CD8-positive, alpha-beta memory T cell (primary cell): Measurements from ENCODE around the gene FANCB. TPM values are rescaled to one million over a fixed set of nuclear protein-coding genes. Genes with fewer than 3 reads are reported as not detected.

Experiments used
- CTCF ChIA-PET: fragments of 350-600 bp; sonication (Branson Sonifier 250); formaldehyde crosslinking; loops from one replicate; lab custom pipeline; 2021; ENCODE audit warnings: antibody characterized with exemption; lab: Charles Lee
- POLR2A ChIA-PET: fragments of 350-600 bp; sonication (Branson Sonifier 250); formaldehyde crosslinking; loops from one replicate; lab custom pipeline; 2021; ENCODE audit warnings: antibody characterized with exemption; lab: Charles Lee
- DNase-seq, 5 donors: peaks; one replicate each; pipeline versions ENCODE4 v3.0.0 to v3.0.0-alpha.2; 2020 to 2022; ENCODE audit warnings: mixed read lengths in 1 of 5
- H3K27ac ChIP-seq: one replicate; pipeline ENCODE4 v1.7.0; 2013; ENCODE audit warnings: low read depth, mild to moderate bottlenecking, low read length, moderate library complexity
- H3K27me3 ChIP-seq: 2 replicates; pipeline ENCODE4 v1.7.0; 2013; ENCODE audit warnings: low read length, mild to moderate bottlenecking; ENCODE audit not compliant: insufficient read depth, poor library complexity, severe bottlenecking
- H3K36me3 ChIP-seq: 2 replicates; pipeline ENCODE4 v1.7.0; 2013; ENCODE audit warnings: mild to moderate bottlenecking, low read length, moderate library complexity; ENCODE audit not compliant: insufficient read depth
- H3K4me1 ChIP-seq: 2 replicates; pipeline ENCODE4 v1.7.0; 2013; ENCODE audit warnings: mild to moderate bottlenecking, low read length, moderate library complexity; ENCODE audit not compliant: insufficient read depth
- H3K4me3 ChIP-seq: 2 replicates; pipeline ENCODE4 v1.7.0; 2013; ENCODE audit warnings: mild to moderate bottlenecking, low read length
- H3K9me3 ChIP-seq: 2 replicates; pipeline ENCODE4 v1.7.0; 2013; ENCODE audit warnings: mild to moderate bottlenecking, low read length
- H3K27ac Mint-ChIP-seq, 8 donors: one replicate each; pipeline ENCODE4 v1.8.0; 2020 to 2021; ENCODE audit warnings: mixed read lengths in 8 of 8, mild to moderate bottlenecking in 6 of 8, inconsistent platforms in 3 of 8, moderate library complexity in 3 of 8
- H3K27me3 Mint-ChIP-seq, 2 donors: one replicate each; pipeline ENCODE4 v1.8.0; 2020 to 2021; ENCODE audit warnings: mixed read lengths in 2 of 2, mild to moderate bottlenecking in 1 of 2, moderate library complexity in 1 of 2
- H3K36me3 Mint-ChIP-seq, 3 donors: one replicate each; pipeline ENCODE4 v1.8.0; 2020 to 2021; ENCODE audit warnings: mixed read lengths in 3 of 3, inconsistent platforms in 1 of 3, mild to moderate bottlenecking in 1 of 3
- H3K4me1 Mint-ChIP-seq, 3 donors: one replicate each; pipeline ENCODE4 v1.8.0; 2020 to 2021; ENCODE audit warnings: mixed read lengths in 3 of 3, inconsistent platforms in 1 of 3, mild to moderate bottlenecking in 1 of 3
- H3K4me3 Mint-ChIP-seq, 7 donors: one replicate each; pipeline ENCODE4 v1.8.0; 2020 to 2021; ENCODE audit warnings: mixed read lengths in 7 of 7, mild to moderate bottlenecking in 6 of 7, moderate library complexity in 4 of 7, inconsistent platforms in 2 of 7
- H3K9me3 Mint-ChIP-seq, 5 donors: one replicate each; pipeline ENCODE4 v1.8.0; 2020 to 2022; ENCODE audit warnings: mixed read lengths in 5 of 5, mild to moderate bottlenecking in 3 of 5, moderate library complexity in 2 of 5, inconsistent platforms in 1 of 5
- polyA plus RNA-seq: library from polyadenylated mRNA; unstranded; fragments of 300-500 nt; fragmentation: Illumina TruSeq; gene quantifications from one replicate; pipeline ENCODE4 v1.2.3, GENCODE V29; 2021
- total RNA-seq, 2 experiments: library from RNA; stranded (reverse); gene quantifications; one replicate each; pipeline ENCODE4 v1.2.3, GENCODE V29; 2021

Gene FANCB
- total and polyA plus RNA-seq, 3 experiments from 2014 or later: 2.2 to 10.9 (median 10.2) TPM

DNA sequence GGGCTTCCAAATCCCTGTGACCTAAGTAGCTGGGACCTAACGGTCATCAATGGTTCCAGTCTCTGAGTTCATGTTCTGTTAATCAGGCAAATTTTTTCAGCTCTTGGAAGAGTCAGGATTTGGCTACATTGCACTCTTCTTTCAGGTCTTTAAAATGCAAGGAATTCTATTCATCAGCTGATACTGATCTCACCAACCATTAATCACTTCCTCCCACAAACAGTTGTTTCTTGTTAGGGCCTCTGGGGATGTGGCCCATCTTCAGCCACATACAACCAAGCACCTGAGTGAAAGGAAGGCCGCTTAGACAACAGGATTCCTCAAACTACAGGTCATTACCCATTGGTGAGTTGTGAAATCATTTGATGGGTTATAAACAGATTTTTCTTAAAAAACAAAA lies 71.7 kb downstream of the FANCB start:
- Histone ChIP-seq H3K9me3 (no peaks in the 10 kb centered on the region), H3K36me3 (no peaks in the 10 kb centered on the region), H3K4me1 (no peaks in the 10 kb centered on the region), H3K27me3 (no peaks in the 10 kb centered on the region), H3K27ac (no peak overlapping the region), H3K4me3 (no peak overlapping the region)
- H3K4me1 Mint-ChIP-seq: no peaks in the 10 kb centered on the region
- no peak overlapping the region for H3K4me3 Mint-ChIP-seq
- ChIA-PET CTCF (no interaction called here), POLR2A (no interaction called here)
- H3K27me3 Mint-ChIP-seq: peaks cover 5 to 6% of the 10 kb centered on the region in 2 donors
- DNase-seq: no peak
- peaks cover 0 to under 1% (median 0%) of the 10 kb centered on the region in 3 donors for H3K36me3 Mint-ChIP-seq
- H3K27ac Mint-ChIP-seq: no peak overlapping the region
- peaks cover 0 to 12% (median 3%) of the 10 kb centered on the region in 5 donors for H3K9me3 Mint-ChIP-seq

GRCh38 chrX:14798805-14799397 lies 74.0 kb downstream of the FANCB start:
- H3K27ac Mint-ChIP-seq: no peak overlapping the region
- DNase-seq: no peak
- peaks cover 0 to 2% of the 10 kb centered on the region in 2 donors for H3K27me3 Mint-ChIP-seq
- no peaks in the 10 kb centered on the region for H3K36me3 Mint-ChIP-seq
- Histone ChIP-seq H3K27me3 (no peaks in the 10 kb centered on the region), H3K4me3 (no peak overlapping the region), H3K36me3 (no peaks in the 10 kb centered on the region), H3K27ac (no peak overlapping the region), H3K4me1 (no peaks in the 10 kb centered on the region), H3K9me3 (no peaks in the 10 kb centered on the region)
- no peak overlapping the region for H3K4me3 Mint-ChIP-seq
- no peaks in the 10 kb centered on the region for H3K4me1 Mint-ChIP-seq
- ChIA-PET POLR2A (no interaction called here), CTCF (no interaction called here)
- H3K9me3 Mint-ChIP-seq: peaks cover 0 to 7% (median 1%) of the 10 kb centered on the region in 5 donors

Other genes with a start within 250 kb of the FANCB start
- 1 to 10 TPM; 8.3 to 9.3 TPM for gene MOSPD2, start 352 bp upstream of the FANCB start, total RNA-seq
- gene MOSPD2, start 352 bp upstream of the FANCB start, polyA plus RNA-seq: 7.4 TPM